Measurements from ENCODE around the gene UPP2.

The UPP2 gene

DNA sequence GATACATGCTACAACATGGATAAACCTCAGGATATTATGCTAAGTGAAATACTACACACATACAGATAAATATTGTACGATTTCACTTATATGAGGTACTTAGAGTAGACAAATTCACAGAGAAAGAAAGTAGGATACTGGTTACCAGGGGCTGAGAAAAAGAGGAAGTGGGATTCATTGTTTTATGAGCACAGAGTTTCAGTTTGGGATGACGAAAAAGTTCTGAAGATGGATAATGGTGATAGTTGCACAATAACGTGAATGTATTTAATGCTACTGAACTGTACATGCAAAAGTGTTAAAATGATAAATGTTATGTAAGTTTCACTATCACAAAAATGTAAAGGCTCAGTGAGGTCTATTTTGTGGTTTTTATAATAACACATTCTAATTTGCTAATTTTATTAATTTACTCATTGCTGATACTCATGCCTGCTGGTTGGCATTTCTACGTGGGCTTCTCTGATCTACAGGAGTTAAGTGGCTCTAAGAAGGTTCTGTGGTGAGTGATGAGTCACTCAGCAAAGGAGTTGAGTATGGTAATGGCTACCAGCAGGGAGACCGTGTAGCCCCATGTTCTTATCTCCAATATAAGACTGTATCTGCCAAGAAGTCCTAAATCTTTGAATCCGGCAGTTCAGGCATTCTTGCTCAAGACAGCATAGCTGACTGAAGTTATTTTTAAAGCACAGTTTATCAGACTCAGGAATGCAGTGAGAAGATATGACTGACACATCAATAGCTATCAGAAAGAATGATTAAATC lies 41.1 kb downstream of the UPP2 start:
- DNase-seq, result no peak

DNA sequence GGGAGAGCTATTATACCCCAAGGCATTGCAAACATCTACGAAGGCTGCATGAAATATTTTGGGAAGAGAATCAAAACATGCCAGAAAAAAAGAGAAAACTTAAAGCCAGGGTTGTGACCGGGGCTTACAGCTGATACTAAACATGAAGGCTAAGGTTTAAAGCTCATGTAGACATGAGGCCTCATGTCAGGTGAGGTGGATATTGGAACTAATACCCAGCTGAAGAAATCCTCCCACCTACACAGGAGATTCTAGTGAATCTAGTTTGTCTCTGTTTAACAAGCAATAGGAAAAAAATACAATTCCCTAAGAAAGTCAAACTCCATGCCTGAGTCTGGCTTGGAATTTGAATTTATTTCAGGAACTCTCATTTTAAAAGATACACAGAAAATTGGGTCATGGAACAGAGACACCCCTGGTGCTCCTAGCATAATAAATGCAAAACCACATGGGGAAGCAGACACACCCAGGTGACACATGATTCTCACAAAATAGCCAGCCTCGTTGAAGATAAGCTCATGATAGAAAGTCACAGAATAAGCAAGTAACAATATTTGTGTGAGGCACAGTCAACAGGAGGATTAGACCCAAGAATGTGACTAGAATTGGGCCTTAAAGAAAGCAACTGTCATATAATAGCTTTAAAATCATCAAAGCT lies 42.2 kb downstream of the UPP2 start:
- no peak for DNase-seq

DNA sequence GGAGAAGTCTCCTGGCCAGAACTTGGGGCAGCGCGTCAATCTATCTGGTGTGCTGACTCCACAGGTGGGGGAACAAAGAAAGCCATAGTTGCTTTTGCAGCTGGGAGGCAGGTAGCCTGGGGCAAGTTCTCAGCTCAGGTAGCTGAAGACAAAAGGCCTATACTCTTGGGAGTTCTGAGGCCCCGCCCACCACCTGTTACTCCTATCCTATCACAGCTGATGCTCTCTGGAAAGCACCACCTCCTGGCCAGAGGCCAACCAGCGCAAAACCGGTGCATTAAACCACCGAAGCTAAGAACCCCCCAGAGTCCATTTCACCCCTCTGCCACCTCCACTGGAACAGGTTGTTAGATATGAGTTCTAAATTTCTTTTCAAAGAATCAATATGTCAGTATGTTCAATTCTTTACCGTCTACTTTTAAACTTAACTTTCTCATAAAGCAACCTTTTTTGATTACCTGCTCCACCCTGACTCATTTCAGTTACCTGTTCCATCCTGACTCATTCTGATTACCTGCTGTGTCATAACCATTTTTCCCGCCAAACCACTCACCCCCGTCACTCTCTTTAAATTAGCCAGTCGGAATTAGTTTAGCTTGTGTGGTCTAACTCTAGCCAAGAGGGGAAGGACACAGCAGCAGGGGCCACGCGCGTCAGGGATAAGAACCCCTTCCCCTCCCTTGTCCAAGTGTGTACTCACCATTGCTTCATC lies 43.4 kb downstream of the UPP2 start:
- no peak for DNase-seq

DNA sequence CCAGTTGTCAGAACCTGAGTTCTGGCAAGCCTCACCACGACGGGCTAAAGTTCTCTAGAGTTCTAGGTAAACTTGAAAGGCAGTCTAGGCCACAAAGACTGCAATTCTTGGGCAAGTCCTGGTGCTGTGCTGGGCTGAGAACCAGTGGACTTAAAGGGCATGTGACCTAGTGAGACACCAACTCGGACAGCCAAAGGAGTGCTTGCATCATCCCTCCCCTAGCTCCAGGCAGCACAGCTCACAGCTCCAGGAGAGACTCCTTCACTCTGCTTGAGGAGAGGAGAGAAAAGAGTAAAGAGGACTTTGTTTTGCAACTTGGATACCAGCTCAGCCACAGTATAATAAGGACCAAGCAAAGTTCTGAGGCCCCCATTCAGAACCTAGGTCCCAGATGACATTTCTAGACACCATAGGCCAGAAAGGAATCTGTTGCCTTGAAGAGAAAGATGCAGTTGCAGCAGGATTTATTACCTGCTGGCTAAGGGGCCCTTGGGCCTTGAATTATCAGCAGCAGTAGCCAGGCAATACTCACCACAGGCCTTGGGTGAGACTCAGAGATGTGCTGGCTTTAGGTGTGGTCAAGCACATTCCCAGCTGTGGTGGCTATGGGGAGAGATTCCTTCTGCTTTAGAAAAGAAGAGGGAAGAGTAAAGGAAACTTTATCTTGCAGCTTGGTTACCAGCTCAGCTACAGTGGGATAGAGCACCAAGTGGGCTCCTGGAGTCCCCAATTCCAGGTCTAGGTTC lies 51.8 kb downstream of the UPP2 start:
- DNase-seq, result no peak

DNA sequence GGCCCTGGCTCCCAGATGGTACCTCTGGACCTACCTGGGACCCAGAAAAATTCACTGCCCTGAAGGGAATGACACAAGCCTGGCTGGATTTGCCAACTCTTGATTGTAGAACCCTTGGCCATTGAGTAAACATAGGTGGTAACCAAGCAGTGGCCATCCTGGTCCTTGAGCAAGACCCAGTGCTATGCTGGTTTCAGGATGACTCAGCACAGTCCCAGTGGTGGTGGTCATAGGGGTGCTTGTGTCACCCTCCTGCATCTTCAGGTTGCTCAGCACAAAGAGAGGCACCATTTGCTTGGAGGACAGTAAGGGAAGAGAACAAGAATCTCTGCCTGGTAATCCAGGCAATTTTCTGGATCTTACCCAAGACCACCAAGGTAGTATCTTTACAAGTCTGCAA lies 52.9 kb downstream of the UPP2 start:
- no peak for DNase-seq

DNA sequence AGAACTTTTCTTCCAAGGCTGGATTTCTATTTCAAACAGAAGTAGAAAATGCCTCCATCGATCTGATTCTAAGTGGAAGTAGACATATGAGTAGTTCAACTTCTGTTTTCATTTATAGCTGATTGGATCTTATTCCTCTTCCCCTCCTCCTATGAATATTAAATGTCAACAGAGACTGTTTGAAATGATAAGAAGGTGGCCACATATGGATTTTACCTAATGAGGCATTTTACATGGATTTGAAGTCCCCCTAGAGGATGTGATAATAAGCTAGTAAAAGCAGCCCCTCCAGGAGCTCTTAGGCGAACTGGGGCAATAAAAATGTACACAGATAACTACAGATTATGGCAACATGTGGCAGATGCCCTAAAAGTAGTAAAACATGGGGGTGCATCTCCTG lies 71.0 kb downstream of the UPP2 start:
- no peak for DNase-seq

DNA sequence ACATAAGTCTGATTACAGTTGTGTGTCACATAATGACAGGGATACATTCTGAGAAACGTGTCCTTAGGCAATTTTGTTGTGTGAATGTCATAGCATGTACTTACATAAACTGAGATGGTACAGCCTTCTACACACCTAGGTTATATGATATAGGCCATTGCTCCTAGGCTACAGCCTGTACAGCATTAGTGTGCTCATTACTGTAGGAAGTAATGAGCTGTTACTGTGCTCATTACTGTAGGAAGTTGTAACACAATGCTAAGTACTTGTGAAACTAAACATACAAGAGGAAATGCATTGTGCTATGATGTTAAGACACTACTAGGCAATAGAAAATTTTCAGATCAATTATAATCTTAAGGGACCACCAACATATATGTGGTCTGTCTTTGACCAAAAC lies 72.8 kb downstream of the UPP2 start:
- DNase-seq, result no peak

DNA sequence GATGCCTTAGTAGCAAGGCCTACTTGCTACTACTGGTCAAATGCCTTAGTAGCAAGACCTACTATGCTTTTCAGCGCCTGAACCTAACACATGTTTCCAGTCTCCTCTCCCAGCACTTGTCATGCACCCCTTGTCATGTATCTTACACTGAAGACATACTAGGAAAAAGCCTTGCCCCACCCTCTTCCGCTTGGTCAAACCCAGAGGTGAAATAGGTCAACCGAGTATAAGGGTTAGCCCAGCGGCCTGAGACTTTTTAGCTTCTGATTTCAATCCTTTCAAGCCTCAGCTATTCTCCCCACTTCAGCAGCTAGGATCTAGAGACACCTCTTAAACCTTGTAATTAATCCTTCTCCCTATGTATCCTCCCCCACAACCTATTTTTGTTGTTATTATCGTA lies 73.3 kb downstream of the UPP2 start:
- DNase-seq, result no peak

DNA sequence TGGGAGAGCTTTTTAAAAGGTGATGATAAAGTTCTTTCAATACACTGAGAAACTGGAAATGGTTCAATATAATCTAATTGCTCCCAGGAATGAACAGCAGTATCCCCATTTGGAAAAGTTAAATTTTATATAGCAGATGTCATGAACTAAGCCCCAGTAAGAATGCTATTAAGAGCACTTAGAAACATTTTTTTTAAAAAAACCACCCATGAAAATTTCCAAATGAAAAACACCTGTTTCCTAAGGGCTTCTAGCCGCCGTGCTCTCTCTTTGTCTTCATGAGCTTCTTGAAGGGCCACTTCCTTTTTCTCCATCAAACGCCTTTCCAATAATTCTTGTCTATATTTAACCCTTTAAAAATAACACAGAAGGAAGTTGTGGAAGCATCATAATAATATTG lies 77.0 kb downstream of the UPP2 start:
- DNase-seq, result no peak

DNA sequence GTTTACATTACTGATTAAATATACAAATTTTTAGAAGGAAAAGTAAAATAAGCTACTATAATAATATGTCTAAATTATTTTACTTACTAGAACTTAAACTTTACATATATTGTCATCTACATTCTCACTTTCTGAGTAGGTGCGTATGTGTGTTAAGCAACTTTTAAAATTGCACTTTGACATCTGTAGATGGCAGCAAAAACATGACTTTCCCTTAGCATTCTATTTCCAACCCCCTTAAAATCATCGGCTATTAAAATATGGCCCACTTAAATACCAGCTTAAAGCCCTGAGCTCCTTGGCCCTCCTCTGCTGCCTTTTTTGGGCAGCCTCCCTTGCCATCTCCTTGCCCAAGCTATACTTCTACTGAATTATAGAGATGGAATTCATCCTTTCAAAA lies 78.0 kb downstream of the UPP2 start:
- peak; percentile 37 for DNase-seq

DNA sequence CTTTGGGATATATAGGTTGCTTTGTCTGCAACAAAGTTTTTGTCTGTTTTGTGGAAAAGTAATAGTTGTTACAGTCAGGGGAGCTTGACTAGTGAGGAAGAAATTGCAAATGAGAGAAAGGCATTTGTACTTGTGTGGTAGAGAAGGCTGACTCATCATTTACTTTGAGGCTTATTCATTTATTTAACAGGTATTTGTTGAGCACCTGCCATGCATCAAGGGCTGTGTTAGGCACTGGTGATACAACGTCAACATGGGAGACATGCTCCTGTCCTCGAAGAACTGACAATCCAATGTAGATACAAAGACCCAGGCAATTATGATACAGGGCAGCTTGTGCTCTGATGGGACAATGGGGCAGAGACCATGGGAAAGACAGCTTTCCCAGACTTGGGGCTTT lies 79.5 kb downstream of the UPP2 start:
- no peak for DNase-seq

DNA sequence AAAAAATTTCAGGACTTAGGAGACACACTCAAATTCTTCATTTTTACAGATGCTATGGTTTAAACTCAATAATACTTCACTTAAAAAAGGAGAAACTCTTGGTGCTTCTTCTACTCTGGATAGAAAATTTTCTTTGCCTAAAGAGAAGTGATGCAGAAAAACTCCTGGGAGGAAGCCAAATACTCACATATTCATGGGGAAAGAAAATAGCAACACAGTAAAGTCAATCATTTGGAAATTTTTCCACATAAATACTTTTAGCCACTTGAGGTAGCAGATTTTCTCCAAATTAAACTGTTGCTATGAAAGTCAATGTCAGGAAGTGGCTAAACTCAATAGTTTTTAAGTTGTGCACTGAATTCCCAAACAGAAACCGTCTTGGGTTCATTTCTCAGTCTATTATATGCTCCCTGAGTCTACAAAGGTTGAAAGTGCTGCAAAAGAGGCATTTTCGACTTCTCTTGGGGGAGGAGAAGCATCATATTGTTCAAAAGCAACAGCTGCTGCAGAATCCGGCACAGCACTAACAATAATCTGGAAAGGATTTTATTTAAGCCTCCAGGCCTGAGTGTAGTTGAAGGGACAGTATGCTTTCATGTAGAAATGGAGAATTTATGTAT lies 81.1 kb downstream of the UPP2 start:
- no peak for DNase-seq

DNA sequence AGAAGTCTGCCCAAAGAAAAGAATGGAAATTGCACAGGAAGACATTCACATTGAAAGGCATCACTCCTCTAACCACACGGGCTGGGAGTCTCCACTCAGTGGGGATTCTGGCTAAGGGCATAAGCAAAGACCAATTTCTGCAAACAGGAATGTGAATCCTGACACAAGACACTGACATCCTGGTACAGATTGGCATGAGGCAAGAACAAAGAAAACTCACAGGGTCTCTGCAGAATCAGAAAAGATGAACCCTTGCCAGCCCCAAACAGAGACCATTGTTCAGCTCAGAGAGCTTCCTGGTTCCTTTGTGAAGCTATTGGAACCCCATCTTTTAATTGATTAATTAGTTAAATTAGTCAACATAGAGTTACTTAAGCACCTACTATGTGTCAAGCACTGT lies 82.3 kb downstream of the UPP2 start:
- DNase-seq, result no peak

DNA sequence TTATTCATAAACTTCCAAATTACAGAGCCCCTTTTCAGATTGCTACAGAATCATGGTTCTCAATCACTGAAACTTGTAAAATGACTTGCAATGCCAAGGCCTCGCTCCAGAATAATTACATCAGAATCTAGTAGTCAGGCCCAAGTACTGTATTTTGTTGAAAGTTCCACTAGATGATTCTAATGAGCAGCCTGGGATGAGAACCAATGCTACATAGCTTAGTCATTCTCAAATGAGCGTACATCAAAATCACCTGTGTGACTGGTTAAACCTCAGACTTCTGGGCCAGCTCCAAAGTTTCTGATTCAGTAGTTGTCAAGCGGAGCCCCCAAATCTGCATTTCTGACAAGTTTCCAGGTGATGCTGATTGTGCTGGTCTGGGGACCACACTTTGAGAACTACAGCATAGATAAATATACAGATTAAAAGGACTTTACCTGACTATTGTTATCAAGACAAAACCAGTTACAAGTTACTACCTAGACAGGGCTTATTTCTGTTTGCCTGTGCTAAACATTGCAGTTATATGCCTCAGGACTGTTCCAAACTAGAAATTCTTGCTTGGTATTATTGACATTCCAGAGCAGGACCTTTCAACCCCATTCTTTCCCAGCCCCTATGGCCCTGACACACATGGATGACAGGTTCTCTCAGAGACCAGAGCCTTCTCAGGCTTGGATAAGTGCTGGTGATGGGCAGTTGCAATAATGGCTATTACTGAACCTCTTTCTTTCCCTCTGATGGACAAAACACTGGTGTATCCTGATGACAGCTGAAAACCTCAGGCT lies 83.1 kb downstream of the UPP2 start:
- DNase-seq, result no peak
